GM10248 (cell line): ENCODE data around the gene GRID2.
"Not testable (repeated sequence)": the region's sequence is repeated elsewhere in the genome, so short reads cannot be mapped to it uniquely, and the experiment has no call there.

Source experiments
- CTCF ChIA-PET: fragments of 300-600 bp; sonication (Branson Sonifier 250); formaldehyde crosslinking; extraction: SDS; loops from one replicate; lab custom pipeline; 2021; ENCODE audit warnings: antibody characterized with exemption; lab: Yijun Ruan, JAX
- POLR2A ChIA-PET: fragments of 350-650 bp; sonication (Branson Sonifier 250); formaldehyde crosslinking; extraction: SDS; loops from one replicate; lab custom pipeline; 2020; ENCODE audit warnings: antibody characterized with exemption; lab: Yijun Ruan, JAX
- DNase-seq: peaks from one replicate; pipeline ENCODE4 v3.0.0; 2012; ENCODE audit errors: extremely low spot score
- TF ChIP-seq, protein P1 (sequence below): IDR thresholded peaks from 2 replicates; pipeline ENCODE4 v1.5.1; 2012; ENCODE audit warnings: mild to moderate bottlenecking, low read depth; ENCODE audit errors: extremely low read depth, missing control alignments, control extremely low read depth

Gene GRID2

DNA sequence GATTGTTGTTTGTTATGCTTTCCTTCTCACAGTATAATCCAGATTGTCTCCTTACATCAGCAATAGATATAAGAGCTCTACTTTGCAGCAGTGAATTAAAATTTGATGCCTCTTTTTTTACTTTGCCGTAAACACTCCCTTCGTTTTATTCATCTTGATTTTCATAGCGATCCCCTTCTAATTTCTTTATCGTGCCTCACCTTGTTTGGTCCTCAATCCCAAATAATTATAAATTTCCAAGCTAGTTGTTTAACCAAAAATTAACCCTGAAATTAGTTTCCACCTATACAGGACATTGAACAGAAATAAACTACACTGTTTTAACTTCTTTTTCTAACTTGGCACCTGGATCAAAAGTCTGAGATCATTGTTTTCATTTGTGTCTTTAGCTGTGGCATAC, 35.1 kb upstream of the GRID2 start:
- DNase-seq, result no peak
- ChIA-PET CTCF (no interaction called here), POLR2A (no interaction called here)
- TF ChIP-seq, protein P1, sequence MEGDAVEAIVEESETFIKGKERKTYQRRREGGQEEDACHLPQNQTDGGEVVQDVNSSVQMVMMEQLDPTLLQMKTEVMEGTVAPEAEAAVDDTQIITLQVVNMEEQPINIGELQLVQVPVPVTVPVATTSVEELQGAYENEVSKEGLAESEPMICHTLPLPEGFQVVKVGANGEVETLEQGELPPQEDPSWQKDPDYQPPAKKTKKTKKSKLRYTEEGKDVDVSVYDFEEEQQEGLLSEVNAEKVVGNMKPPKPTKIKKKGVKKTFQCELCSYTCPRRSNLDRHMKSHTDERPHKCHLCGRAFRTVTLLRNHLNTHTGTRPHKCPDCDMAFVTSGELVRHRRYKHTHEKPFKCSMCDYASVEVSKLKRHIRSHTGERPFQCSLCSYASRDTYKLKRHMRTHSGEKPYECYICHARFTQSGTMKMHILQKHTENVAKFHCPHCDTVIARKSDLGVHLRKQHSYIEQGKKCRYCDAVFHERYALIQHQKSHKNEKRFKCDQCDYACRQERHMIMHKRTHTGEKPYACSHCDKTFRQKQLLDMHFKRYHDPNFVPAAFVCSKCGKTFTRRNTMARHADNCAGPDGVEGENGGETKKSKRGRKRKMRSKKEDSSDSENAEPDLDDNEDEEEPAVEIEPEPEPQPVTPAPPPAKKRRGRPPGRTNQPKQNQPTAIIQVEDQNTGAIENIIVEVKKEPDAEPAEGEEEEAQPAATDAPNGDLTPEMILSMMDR, result no peak

DNA sequence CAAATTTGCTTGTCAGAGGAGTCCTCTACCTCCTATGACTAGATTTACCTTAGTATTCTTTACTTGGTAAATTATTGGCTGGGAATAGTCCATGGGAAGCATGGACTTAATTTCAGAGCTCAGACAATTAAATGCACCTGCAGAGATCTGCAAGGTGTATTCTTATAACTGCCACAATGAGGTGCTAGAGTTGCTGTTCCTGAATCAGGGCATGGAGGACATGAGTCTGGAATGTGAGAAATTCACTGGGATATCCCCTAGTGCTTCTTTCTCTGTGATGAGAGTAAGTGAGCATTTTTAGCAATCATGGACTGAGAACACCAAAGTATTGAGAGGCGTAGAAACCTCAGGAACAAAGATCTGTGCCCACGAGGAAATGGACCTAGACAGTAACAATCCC, 32.9 kb upstream of the GRID2 start:
- CTCF ChIA-PET, result no interaction called here
- DNase-seq, result no peak
- POLR2A ChIA-PET, result no interaction called here
- TF ChIP-seq, protein P1, result no peak

DNA sequence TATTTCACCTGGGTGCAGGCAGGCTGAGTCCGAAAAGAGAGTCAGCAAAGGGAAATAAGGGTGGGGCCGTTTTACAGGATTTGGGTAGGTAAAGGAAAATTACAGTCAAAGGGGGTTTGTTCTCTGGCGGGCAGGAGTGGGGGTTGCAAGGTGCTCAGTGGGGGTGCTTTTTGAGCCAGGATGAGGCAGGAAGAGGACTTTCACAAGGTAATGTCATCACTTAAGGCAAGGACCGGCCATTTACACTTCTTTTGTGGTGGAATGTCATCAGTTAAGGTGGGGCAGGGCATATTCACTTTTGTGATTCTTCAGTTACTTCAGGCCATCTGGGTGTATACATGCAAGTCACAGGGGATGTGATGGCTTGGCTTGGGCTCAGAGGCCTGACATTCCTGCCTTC, 32.2 kb upstream of the GRID2 start:
- CTCF ChIA-PET, POLR2A ChIA-PET, DNase-seq: not testable (repeated sequence)

DNA sequence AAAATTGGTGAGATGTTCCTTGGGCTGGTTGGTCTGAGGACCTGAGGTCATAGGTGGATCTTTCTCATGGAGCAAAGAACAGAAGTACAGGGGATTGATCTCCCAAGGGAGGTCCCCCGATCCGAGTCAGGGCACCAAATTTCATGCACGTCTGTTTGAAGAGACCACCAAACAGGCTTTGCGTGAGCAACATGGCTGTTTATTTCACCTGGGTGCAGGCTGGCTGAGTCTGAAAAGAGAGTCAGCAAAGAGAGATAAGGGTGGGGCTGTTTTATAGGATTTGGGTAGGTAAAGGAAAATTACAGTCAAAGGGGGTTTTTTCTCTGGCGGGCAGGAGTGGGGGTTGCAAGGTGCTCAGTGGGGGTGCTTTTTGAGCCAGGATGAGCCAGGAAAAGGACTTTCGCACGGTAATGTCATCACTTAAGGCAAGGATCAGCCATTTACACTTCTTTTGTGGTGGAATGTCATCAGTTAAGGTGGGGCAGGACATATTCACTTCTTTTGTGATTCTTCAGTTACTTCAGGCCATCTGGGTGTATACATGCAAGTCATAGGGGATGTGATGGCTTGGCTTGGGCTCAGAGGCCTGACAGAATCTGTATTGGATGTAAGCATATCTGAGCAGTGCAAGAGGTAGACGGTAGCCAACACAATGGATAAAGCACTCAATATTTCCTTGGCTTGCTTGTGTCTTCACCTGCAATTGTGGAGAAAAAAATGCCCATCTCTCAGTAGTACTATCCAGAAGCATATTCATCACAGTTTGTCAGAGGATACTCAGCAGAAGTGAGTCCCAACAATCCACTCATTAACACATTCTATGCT, 26.5 kb upstream of the GRID2 start:
- DNase-seq, POLR2A ChIA-PET, CTCF ChIA-PET: not testable (repeated sequence)

DNA sequence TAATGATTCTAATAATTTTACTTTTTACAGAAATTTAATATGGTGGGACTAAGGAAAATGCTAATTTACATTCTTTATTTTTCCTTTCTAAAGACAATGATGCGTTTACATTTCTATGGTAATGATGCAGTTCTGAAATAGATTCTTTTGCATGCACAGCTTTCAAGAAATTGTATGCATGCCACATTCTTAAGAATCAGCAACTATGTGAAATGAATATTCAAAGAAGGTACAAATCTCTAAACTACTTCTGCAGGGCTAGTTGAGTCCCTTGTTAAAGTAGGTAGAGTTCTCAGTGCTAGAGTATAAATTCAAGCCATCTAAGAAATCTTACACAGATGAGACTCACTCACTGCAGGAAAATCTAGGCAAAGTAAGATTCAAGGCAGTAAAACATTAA, 24.5 kb upstream of the GRID2 start:
- TF ChIP-seq, protein P1, result no peak
- CTCF ChIA-PET, result no interaction called here

DNA sequence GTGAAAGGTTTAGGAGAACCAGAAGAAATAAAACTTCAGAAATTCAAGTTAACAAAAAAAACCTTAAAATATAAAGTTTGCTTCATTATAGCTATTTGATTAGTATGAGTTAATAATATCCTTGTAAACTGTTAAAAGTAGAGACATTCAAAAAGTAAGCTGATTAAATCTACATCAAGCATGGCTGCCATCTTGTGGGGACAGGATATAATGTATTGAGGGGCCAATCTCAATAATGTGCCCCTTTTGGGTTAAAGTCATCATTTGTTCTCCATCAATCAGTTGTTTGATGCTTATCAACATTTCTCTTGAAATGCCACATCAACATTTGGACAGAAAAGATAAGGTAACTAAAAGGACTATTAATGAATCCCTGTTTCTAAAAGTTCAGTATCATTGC, 4.6 kb upstream of the GRID2 start:
- ChIA-PET CTCF (interaction anchor here (0.7 kb wide), 1 partner anchor 88 kb away, joined by 3 read pairs; no protein-coding TSS in a partner anchor), POLR2A (no interaction called here)
- DNase-seq, result no peak
- TF ChIP-seq, protein P1, result no peak

More for the DNA sequence above, 24.5 kb upstream of the GRID2 start:
- no peak for DNase-seq
- POLR2A ChIA-PET, result no interaction called here

DNA sequence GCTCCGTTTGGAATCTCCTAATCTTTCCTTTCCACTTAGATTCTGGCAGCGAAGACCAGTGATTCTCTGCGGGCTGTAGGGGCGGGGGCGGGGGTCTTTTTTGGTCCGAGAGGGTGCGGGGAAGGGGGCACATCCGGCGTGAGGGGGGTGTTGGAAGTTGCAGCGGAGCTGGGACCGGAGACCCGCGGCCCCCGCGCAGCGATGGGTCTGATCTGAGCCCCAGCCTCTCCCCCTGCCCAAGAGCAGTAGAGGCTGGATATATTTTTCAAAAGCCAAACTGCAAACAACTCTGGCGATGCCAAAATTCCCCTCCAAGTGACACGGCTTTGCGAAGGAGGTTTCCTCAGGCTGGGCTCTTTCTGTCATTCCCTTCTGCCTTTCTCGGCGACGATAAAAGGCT, 355 bp downstream of the GRID2 start:
- TF ChIP-seq, protein P1, result no peak
- CTCF ChIA-PET, result interaction anchor here (0.7 kb wide), 1 partner anchor 121 kb away, joined by 4 read pairs; no protein-coding TSS in a partner anchor
- DNase-seq, result no peak
- POLR2A ChIA-PET, result no interaction called here

DNA sequence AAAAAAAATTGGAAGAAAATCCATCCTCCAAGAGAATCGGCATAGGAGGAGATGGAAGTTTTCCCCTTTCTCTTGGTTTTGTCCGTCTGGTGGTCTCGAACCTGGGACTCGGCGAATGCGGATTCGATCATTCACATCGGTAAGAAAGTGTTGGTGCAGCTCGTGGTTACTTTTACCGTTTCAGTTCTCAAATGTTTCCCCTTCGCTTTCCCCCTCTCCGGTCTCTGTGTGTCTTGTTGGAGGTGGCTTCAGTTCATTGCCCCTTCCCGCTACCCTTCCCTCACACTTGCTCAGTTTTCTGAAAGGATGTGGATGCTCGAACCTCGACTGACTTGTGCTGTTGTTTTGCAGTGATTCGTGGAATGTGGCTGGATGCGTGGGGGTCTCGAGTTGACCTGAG, 840 bp downstream of the GRID2 start:
- DNase-seq, result peak; percentile 8
- ChIA-PET POLR2A (no interaction called here), CTCF (no interaction called here)
- TF ChIP-seq, protein P1, result no peak
